Memory B cell (primary cell): Measurements from ENCODE around the gene PACC1.
"Not testable (repeated sequence)": the region's sequence is repeated elsewhere in the genome, so short reads cannot be mapped to it uniquely, and the experiment has no call there.

Experiments
- ATAC-seq: fragments of 150-1000 bp; cut with Tn5 transposase; 2 replicates; pipeline ENCODE4 v1.10.0; 2021; ENCODE audit warnings: low read depth, mild to moderate bottlenecking, moderate library complexity
- DNase-seq, 2 donors: peaks; one replicate each; pipeline ENCODE4 v3.0.0; 2022; ENCODE audit warnings: low spot score in 2 of 2
- H3K27ac Mint-ChIP-seq: one replicate; pipeline ENCODE4 v1.8.0; 2022; ENCODE audit warnings: mild to moderate bottlenecking, moderate library complexity, mixed read lengths
- H3K27me3 Mint-ChIP-seq: one replicate; pipeline ENCODE4 v1.8.0; 2022; ENCODE audit warnings: mixed read lengths
- H3K36me3 Mint-ChIP-seq: one replicate; pipeline ENCODE4 v1.8.0; 2022; ENCODE audit warnings: mild to moderate bottlenecking, mixed read lengths
- H3K4me1 Mint-ChIP-seq: one replicate; pipeline ENCODE4 v1.8.0; 2022; ENCODE audit warnings: mixed read lengths
- H3K4me3 Mint-ChIP-seq: one replicate; pipeline ENCODE4 v1.8.0; 2022; ENCODE audit warnings: mild to moderate bottlenecking, moderate library complexity, mixed read lengths
- H3K9me3 Mint-ChIP-seq: one replicate; pipeline ENCODE4 v1.8.0; 2022; ENCODE audit warnings: mixed read lengths

Gene PACC1

GRCh38 chr1:212354464-212354863 is 60.2 kb downstream of the PACC1 start:
- no peak overlapping the region for H3K4me3 Mint-ChIP-seq
- H3K36me3 Mint-ChIP-seq = peaks cover 10% of the 10 kb centered on the region
- no peaks in the 10 kb centered on the region for H3K9me3 Mint-ChIP-seq
- ATAC-seq (no peak), DNase-seq (no peak)
- H3K27me3 Mint-ChIP-seq = no peaks in the 10 kb centered on the region
- no peaks in the 10 kb centered on the region for H3K4me1 Mint-ChIP-seq
- peak overlapping the region; percentile 74 for H3K27ac Mint-ChIP-seq

GRCh38 chr1:212353181-212353580 is 61.5 kb downstream of the PACC1 start:
- no peaks in the 10 kb centered on the region for H3K27me3 Mint-ChIP-seq
- no peak for ATAC-seq
- DNase-seq = no peak
- H3K27ac Mint-ChIP-seq = peak overlapping the region; percentile 31
- H3K36me3 Mint-ChIP-seq = peaks cover 10% of the 10 kb centered on the region
- H3K4me1 Mint-ChIP-seq = no peaks in the 10 kb centered on the region
- H3K9me3 Mint-ChIP-seq = no peaks in the 10 kb centered on the region
- H3K4me3 Mint-ChIP-seq = no peak overlapping the region

GRCh38 chr1:212351588-212352362 is 62.9 kb downstream of the PACC1 start:
- H3K27ac Mint-ChIP-seq = no peak overlapping the region
- H3K36me3 Mint-ChIP-seq = peaks cover 9% of the 10 kb centered on the region
- no peaks in the 10 kb centered on the region for H3K4me1 Mint-ChIP-seq
- no peaks in the 10 kb centered on the region for H3K9me3 Mint-ChIP-seq
- ATAC-seq (no peak), DNase-seq (no peak)
- H3K4me3 Mint-ChIP-seq = no peak overlapping the region
- H3K27me3 Mint-ChIP-seq = no peaks in the 10 kb centered on the region

- peaks cover 13% of the 10 kb centered on the region for H3K36me3 Mint-ChIP-seq
- no peak for DNase-seq
- H3K27ac Mint-ChIP-seq = no peak overlapping the region
- H3K4me1 Mint-ChIP-seq = no peaks in the 10 kb centered on the region
- no peak for ATAC-seq
- H3K27me3 Mint-ChIP-seq = no peaks in the 10 kb centered on the region
- no peak overlapping the region for H3K4me3 Mint-ChIP-seq
- no peaks in the 10 kb centered on the region for H3K9me3 Mint-ChIP-seq
Observed at GRCh38 chr1:212346601-212347000, 68.1 kb downstream of the PACC1 start.

- H3K36me3 Mint-ChIP-seq = peaks cover 12% of the 10 kb centered on the region
- ATAC-seq (no peak), DNase-seq (no peak)
- no peaks in the 10 kb centered on the region for H3K9me3 Mint-ChIP-seq
- no peaks in the 10 kb centered on the region for H3K4me1 Mint-ChIP-seq
- no peak overlapping the region for H3K4me3 Mint-ChIP-seq
- H3K27ac Mint-ChIP-seq = no peak overlapping the region
- no peaks in the 10 kb centered on the region for H3K27me3 Mint-ChIP-seq
Observed at GRCh38 chr1:212344905-212345304, 69.8 kb downstream of the PACC1 start.

- H3K9me3 Mint-ChIP-seq = no peaks in the 10 kb centered on the region
- peaks cover 16% of the 10 kb centered on the region for H3K36me3 Mint-ChIP-seq
- no peak for ATAC-seq
- no peaks in the 10 kb centered on the region for H3K4me1 Mint-ChIP-seq
- peak overlapping the region; percentile 50 for H3K27ac Mint-ChIP-seq
- no peak for DNase-seq
- no peak overlapping the region for H3K4me3 Mint-ChIP-seq
- no peaks in the 10 kb centered on the region for H3K27me3 Mint-ChIP-seq
Observed at GRCh38 chr1:212341090-212341489, 73.6 kb downstream of the PACC1 start.

- ATAC-seq = no peak
- Mint-ChIP-seq H3K27me3 (no peaks in the 10 kb centered on the region), H3K27ac (no peak overlapping the region), H3K4me3 (no peak overlapping the region), H3K36me3 (peaks cover 17% of the 10 kb centered on the region), H3K9me3 (no peaks in the 10 kb centered on the region), H3K4me1 (peaks cover 10% of the 10 kb centered on the region)
- DNase-seq = no peak
Observed at GRCh38 chr1:212329105-212329504, 85.6 kb downstream of the PACC1 start.

- Mint-ChIP-seq H3K36me3 (peaks cover 14% of the 10 kb centered on the region), H3K4me3 (no peak overlapping the region), H3K27ac (no peak overlapping the region)
Observed at GRCh38 chr1:212328248-212328647, 86.4 kb downstream of the PACC1 start.

GRCh38 chr1:212326541-212326940 is 88.1 kb downstream of the PACC1 start:
- Mint-ChIP-seq H3K27me3 (no peaks in the 10 kb centered on the region), H3K27ac (no peak overlapping the region), H3K4me1 (peaks cover 10% of the 10 kb centered on the region), H3K9me3 (no peaks in the 10 kb centered on the region), H3K4me3 (no peak overlapping the region), H3K36me3 (peaks cover 9% of the 10 kb centered on the region)
- ATAC-seq = no peak
- no peak for DNase-seq

More at GRCh38 chr1:212328248-212328647, 86.4 kb downstream of the PACC1 start:
- no peak for ATAC-seq
- Mint-ChIP-seq H3K4me1 (peaks cover 10% of the 10 kb centered on the region), H3K9me3 (no peaks in the 10 kb centered on the region), H3K27me3 (no peaks in the 10 kb centered on the region)
- no peak for DNase-seq

- Mint-ChIP-seq H3K4me3 (no peak overlapping the region), H3K4me1 (peaks cover 10% of the 10 kb centered on the region), H3K27ac (no peak overlapping the region), H3K9me3 (no peaks in the 10 kb centered on the region), H3K36me3 (no peaks in the 10 kb centered on the region), H3K27me3 (no peaks in the 10 kb centered on the region)
- ATAC-seq (no peak), DNase-seq (no peak)
Observed at GRCh38 chr1:212323066-212323465, 91.6 kb downstream of the PACC1 start.

GRCh38 chr1:212321031-212321430 is 93.7 kb downstream of the PACC1 start:
- not testable (repeated sequence) for H3K36me3 Mint-ChIP-seq, H3K27me3 Mint-ChIP-seq, H3K4me3 Mint-ChIP-seq, H3K27ac Mint-ChIP-seq, ATAC-seq, H3K9me3 Mint-ChIP-seq, DNase-seq
- H3K4me1 Mint-ChIP-seq = peaks cover 17% of the 10 kb centered on the region

GRCh38 chr1:212317916-212318315 is 96.8 kb downstream of the PACC1 start:
- Mint-ChIP-seq H3K36me3 (peaks cover 2% of the 10 kb centered on the region), H3K9me3 (no peaks in the 10 kb centered on the region), H3K4me1 (peaks cover 17% of the 10 kb centered on the region), H3K27me3 (no peaks in the 10 kb centered on the region), H3K27ac (no peak overlapping the region), H3K4me3 (no peak overlapping the region)
- ATAC-seq (no peak), DNase-seq (no peak)

- no peaks in the 10 kb centered on the region for H3K9me3 Mint-ChIP-seq
- ATAC-seq = no peak
- peak overlapping the region; percentile 24 for H3K27ac Mint-ChIP-seq
- peaks cover 17% of the 10 kb centered on the region for H3K4me1 Mint-ChIP-seq
- no peak for DNase-seq
- H3K36me3 Mint-ChIP-seq = peaks cover 2% of the 10 kb centered on the region
- no peak overlapping the region for H3K4me3 Mint-ChIP-seq
- H3K27me3 Mint-ChIP-seq = no peaks in the 10 kb centered on the region
Observed at GRCh38 chr1:212315907-212316306, 98.8 kb downstream of the PACC1 start.

GRCh38 chr1:212315184-212315583 is 99.5 kb downstream of the PACC1 start:
- H3K4me3 Mint-ChIP-seq = no peak overlapping the region
- peaks cover 2% of the 10 kb centered on the region for H3K36me3 Mint-ChIP-seq
- no peak for DNase-seq
- no peak for ATAC-seq
- H3K27me3 Mint-ChIP-seq = no peaks in the 10 kb centered on the region
- H3K4me1 Mint-ChIP-seq = peaks cover 22% of the 10 kb centered on the region
- no peaks in the 10 kb centered on the region for H3K9me3 Mint-ChIP-seq
- H3K27ac Mint-ChIP-seq = no peak overlapping the region
